Activated T-helper 1 cell treated with anti-CD3 and anti-CD28 coated beads, Interleukin-2, amount 50 U/mL, for 16 hours (primary cell): Measurements from ENCODE around the gene CDH4.
"Not testable (repeated sequence)": the region's sequence is repeated elsewhere in the genome, so short reads cannot be mapped to it uniquely, and the experiment has no call there.

Source experiments
- DNase-seq, 2 donors: peaks; one replicate each; pipeline ENCODE4 v3.0.0-alpha.2; 2020; ENCODE audit warnings: low read depth in 1 of 2, low spot score in 1 of 2

The CDH4 gene

GRCh38 chr20:61455508-61456215 lies 203.6 kb downstream of the CDH4 start:
- DNase-seq: no peak

- DNase-seq: no peak
Measured at GRCh38 chr20:61457725-61458124, 205.7 kb downstream of the CDH4 start.

- no peak for DNase-seq
Measured at GRCh38 chr20:61458146-61458746, 206.2 kb downstream of the CDH4 start.

GRCh38 chr20:61459266-61459665 lies 207.2 kb downstream of the CDH4 start:
- DNase-seq: no peak

DNA sequence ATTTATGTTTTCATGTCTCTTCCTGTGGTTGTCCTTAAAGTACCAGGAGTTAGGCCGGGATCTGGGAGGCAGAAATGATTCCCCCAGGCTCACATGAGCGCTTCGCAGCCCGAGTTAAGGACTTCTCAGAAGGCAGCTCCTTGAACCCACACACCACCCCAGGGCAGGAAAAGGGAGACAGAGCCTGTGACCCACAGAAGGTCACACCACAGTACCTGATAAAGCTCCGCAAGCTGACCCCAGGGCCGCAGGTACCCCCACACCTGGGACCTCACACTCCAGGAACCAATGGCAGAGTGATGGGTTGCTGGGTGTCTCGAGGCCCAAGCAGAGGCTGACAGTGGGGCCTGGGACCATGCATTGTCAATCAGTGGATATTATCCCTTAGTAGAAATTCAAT lies 207.6 kb downstream of the CDH4 start:
- no peak for DNase-seq

DNA sequence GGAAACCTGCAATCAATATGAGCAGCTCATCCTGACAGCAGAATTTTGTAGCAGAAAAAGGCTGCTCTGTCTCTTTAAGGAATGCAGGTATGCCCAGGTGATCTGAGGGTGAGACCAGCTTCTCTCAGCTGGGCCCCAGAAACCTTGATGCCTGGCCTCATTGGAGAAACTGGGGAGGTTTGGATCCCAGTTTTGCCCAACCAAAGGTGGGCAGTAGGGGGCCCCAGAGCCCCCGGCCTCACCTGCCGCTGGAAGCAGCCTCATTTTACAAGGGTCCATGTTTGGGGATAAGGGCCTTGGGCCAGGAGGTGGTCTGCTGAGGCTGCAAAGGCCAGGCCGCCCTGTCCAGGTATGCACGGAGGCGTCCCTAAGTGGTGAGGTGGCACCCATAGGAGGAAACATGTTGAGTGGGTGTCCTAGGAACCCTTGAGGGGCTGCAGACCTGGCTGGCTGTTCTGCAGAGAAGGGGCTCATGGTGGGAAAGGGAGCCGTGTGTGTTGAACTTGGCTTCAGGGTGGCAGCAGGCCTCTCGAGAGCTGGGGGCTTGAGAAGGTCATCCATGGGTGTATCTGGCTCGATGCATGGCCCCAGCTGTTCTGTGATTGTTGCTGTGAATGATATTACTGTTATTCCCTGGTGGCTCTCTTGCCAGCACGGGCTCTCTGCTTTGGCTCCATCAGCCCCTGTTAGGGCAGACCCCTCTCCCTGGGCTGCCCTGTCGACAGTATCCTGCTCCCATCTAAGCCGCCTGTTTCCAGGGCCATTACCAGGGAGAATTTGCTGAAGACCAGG lies 208.4 kb downstream of the CDH4 start:
- no peak for DNase-seq

DNA sequence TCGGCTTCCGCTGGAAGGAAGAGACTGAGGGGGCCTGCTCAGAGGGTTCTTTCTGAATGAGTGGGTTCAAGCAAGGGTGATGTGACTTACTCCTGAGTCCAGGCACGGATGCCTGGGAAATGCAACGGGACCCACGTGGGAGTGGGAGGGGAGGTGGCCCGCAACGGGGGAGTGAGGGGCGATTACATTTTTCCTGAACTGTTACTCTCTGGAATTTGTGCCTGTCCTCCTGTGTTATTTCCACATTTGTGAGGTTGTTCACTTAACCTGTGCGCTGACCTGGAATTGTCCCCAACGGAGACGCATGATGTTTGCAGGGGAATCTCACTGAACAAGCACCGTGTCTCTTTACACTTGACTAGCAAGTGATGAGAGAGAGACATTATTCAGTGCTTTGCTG lies 209.4 kb downstream of the CDH4 start:
- no peak for DNase-seq

DNA sequence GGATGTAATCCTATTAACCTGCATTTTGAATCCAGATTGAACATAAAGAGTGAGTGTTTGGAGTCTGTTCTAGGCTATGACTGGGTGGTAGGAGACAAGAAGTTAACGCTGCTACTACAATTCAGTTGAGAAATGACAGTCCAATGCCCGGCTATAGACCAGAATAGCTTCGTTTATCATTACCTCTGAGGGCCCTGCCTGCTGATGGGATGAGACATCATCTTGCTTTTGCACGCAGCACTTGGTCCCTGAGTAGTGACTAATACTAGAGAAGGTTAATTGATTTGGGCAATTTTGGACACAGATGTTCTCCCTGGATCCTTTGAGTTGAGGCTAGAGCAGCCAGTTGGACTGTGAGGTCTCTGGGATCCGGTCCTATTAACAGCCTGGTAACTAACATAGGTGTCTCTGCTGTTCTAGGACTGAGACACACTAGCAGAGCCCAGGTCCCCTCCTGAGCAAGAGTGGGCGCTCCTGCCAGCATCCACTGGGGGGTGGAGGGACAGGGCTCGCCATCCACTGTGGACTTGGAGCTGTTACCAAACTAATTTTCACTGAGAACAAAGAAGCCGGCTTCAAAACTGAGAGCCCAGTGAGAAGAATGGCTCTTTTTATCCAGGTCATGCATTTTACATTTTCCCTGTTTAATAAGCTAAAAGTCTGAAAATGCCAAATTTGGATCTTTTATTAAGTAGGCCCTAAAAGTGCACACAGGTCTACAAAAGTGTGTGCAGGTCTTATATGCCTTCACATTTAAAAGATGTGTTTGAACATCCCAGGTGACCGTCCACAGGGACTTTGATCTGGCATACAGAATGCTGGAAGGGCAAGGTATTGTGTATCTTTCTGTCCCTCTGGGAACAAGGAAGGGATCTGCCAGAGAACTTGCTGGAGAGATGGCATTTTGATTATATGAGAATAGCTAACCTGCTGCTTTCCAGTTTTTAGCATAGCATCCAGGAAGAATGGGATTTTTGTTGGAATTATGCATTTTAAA lies 212.5 kb downstream of the CDH4 start:
- DNase-seq: no peak

- DNase-seq: no peak
Measured at GRCh38 chr20:61475729-61476128, 223.7 kb downstream of the CDH4 start.

- no peak for DNase-seq
Measured at GRCh38 chr20:61476956-61477355, 224.9 kb downstream of the CDH4 start.

- no peak for DNase-seq
Measured at GRCh38 chr20:61477451-61477861, 225.4 kb downstream of the CDH4 start.

DNA sequence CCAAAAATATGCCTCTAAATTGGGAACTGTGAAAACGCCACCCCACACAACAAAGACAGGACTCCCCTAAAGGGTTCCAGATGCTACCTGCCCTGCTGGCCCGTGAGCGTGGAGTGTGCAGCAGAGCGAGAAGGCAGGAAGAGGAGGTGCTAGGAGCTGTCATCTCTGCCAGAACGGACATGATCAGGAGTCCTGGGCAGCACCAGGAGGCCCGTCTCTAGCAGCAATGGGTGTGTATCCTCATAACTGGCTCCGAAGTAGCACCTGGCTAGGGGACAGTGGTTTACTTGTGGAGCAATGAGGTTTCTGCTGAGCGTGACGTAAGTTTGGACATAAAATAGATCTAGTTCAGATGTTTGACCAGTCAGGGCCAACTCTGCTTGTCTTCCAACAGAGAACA lies 226.0 kb downstream of the CDH4 start:
- no peak for DNase-seq

DNA sequence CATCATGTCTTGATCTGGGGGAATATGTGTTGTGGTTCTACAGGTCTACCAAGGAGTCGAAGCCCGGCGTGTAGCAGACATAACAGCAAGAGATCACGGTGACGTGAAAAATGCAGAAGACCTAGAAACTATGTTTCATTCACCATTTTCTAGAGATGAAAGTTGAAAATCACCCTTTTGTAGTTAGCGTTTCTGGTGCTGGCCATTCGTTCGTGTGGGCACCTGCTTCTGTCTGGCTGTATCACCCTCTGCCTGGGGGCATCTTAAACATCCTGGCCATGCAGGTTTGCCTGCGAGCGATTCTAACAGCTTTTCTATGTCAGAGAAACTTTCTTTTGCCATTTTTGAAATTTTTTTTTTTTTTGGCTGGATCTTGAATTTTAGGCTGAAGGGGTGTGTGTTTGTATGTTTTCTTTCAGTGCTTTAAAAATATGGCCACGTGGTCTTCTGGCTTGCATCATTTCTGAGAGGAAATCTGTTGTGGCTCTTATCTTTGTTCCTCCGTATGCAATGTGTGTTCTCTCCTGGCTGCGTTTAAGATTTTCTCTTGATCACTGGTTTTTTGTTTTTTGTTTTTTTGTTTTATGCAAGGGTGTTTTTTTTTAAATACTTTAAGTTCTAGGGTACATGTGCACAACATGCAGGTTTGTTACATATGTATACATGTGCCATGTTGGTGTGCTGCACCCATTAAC lies 226.7 kb downstream of the CDH4 start:
- no peak for DNase-seq

- DNase-seq: not testable (repeated sequence)
Measured at GRCh38 chr20:61479433-61479832, 227.4 kb downstream of the CDH4 start.

DNA sequence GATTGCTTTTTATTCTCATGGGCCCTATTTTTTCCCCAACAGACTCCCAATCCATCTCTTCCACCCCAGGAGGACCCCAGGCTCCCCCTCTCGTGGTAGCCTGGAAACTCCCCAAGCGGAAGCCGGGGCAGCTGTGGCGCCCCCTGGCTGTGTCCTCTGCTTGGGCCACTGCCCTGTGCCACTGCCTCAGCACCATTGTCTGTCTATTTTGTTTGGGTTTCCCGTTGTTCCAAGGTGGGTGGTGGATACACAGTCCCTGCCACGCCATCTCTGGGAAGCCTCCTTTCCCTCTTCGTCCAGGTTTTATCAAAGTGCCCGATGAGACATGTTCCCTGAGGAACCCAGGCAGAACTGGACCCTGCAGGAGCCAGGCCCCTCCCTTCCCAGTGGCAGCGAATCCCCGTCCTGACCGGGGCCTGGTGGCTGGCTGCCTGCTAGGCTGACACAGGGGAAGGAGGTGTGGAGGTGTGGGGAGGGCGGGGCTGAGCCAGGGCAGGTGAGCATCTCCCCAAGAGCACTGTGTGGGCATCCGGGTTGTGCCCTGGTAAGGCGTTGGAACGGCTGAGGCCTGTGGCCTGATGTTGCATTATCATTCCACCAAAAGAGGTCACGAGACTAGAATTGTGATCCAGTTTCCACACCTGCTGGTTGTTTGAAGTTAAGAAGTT lies 228.2 kb downstream of the CDH4 start:
- DNase-seq: no peak

- no peak for DNase-seq
Measured at GRCh38 chr20:61482056-61482887, 230.2 kb downstream of the CDH4 start.

DNA sequence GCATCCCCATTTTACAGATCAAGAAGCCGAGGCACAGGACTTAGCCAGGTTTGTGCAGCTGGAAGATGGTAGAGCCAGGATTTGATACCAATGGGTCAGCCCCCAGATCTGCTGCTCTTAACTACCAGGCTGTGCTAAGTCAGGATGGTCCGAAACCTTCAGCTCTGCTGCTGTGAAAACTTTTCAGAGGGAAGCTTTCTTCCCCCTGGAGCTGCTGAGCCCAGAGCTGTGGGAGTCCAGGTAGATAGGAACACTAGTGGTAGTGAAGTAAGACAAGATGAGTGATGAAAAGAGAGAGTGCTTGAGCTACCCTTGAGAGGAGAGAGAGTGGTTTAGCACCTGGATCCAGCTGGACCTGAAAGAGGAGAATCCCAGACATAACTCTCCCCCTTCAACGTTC lies 230.8 kb downstream of the CDH4 start:
- DNase-seq: no peak

DNA sequence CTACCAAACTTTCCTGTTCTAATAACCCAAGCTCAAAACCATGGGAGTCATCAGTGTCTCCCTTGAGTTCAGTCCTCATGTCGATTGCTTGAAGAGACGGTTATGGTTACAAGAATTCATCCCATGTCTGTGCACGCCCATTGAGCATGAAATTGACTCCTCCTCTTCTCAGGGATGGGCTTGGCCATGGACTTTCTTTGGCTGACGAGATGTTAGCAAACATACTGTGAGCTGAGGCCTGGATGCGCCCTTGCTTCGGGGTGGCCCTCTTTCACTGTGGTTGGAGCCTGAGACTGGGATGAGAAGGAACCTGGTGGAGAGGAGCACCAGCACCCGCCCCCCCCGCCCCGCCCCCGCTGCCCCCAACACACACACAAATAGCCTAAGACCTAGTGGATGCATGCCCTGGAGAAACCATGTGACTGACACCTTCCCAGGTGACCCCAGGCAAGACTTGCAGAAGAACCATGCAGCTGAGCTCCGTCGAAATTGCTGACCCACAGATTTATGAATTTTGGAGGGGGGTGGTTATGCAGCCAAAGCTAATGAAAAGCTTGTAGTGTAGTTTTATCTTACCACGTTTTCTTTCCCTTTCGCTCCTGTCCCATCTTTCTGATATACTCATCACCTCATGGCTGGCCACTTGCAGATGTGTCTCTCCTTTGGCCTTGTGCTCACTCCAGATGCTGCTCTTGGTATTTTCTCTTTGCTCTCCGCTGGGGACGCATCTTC lies 231.4 kb downstream of the CDH4 start:
- DNase-seq: no peak
